SK-N-SH (cell line): ENCODE measurements around the gene SMNDC1. TPM values are rescaled to one million over a fixed set of nuclear protein-coding genes. Genes with fewer than 3 reads are reported as not detected.
"Not testable (repeated sequence)": the region's sequence is repeated elsewhere in the genome, so short reads cannot be mapped to it uniquely, and the experiment has no call there.

ENCODE experiments used
- CTCF ChIA-PET: fragments of 300-600, 350-600 bp; formaldehyde crosslinking; extraction: SDS; loops from one replicate; lab custom pipeline; 2021; lab: Yijun Ruan, JAX
- POLR2A ChIA-PET: fragments of 350-600 bp; sonication (Branson Sonifier 250); formaldehyde crosslinking; extraction: SDS; loops from one replicate; lab custom pipeline; 2020; ENCODE audit warnings: antibody characterized with exemption, inconsistent platforms; lab: Yijun Ruan, JAX
- DNase-seq: peaks from one replicate; pipeline ENCODE4 v3.0.0; 2012
- H2AFZ ChIP-seq: fragments of 200-600 bp; sonication (generic); 2 replicates; pipeline ENCODE4 v1.8.1; 2016; ENCODE audit warnings: antibody characterized with exemption, mild to moderate bottlenecking, low read depth
- H3F3A ChIP-seq: fragments of 200-600 bp; sonication (generic); replicated peaks from 2 replicates; pipeline ENCODE3; 2016; ENCODE audit warnings: antibody characterized with exemption, mild to moderate bottlenecking; ENCODE audit not compliant: insufficient read depth
- H3K27ac ChIP-seq, 2 experiments: fragments of 200-500 bp in 1 of 2; fragments of 200-600 bp in 1 of 2; sonication (Bioruptor generic) in 1 of 2; sonication (generic), shearing (Covaris generic) in 1 of 2; 2 replicates each; pipeline versions ENCODE4 v1.5.1 to v1.6.1; 2014 to 2016; ENCODE audit warnings: low read depth in 2 of 2, inconsistent platforms in 1 of 2, low read length in 1 of 2, mild to moderate bottlenecking in 1 of 2, mixed read lengths in 1 of 2
- H3K27me3 ChIP-seq: fragments of 200-600 bp; sonication (generic), shearing (Covaris generic); 2 replicates; pipeline ENCODE4 v1.6.1; 2016; ENCODE audit warnings: mixed run types; ENCODE audit not compliant: insufficient read depth
- H3K36me3 ChIP-seq, 2 experiments: fragments of 200-500 bp in 1 of 2; fragments of 200-600 bp in 1 of 2; sonication (Bioruptor generic) in 1 of 2; sonication (generic) in 1 of 2; replicated peaks in 1 of 2; 2 replicates each; pipeline versions ENCODE3 to v1.5.1; 2014 to 2016; ENCODE audit warnings: low read length in 1 of 2, mild to moderate bottlenecking in 1 of 2; ENCODE audit not compliant: insufficient read depth in 2 of 2, control insufficient read depth in 1 of 2
- H3K4me1 ChIP-seq, 2 experiments: fragments of 200-500 bp in 1 of 2; fragments of 200-600 bp in 1 of 2; sonication (Bioruptor generic) in 1 of 2; sonication (generic), shearing (Covaris generic) in 1 of 2; 2 replicates each; pipeline versions ENCODE4 v1.5.1 to v1.6.1; 2014 to 2016; ENCODE audit warnings: low read depth in 1 of 2, low read length in 1 of 2, mixed run types in 1 of 2; ENCODE audit not compliant: insufficient read depth in 2 of 2, control insufficient read depth in 1 of 2
- H3K4me2 ChIP-seq: fragments of 200-600 bp; sonication (generic), shearing (Covaris generic); 2 replicates; pipeline ENCODE4 v1.6.1; 2017; ENCODE audit warnings: mixed run types
- H3K4me3 ChIP-seq, 2 experiments: fragments of 200-500 bp in 1 of 2; fragments of 200-600 bp in 1 of 2; sonication (Bioruptor generic) in 1 of 2; sonication (generic), shearing (Covaris generic) in 1 of 2; 2 replicates each; pipeline versions ENCODE4 v1.5.1 to v1.8.1; 2014 to 2016; ENCODE audit warnings: low read depth in 2 of 2, inconsistent platforms in 1 of 2, low read length in 1 of 2, mild to moderate bottlenecking in 1 of 2, mixed read lengths in 1 of 2, moderate library complexity in 1 of 2
- H3K79me2 ChIP-seq: fragments of 200-600 bp; sonication (generic); 2 replicates; pipeline ENCODE4 v1.8.1; 2017; ENCODE audit warnings: mild to moderate bottlenecking; ENCODE audit not compliant: insufficient read depth
- H3K9ac ChIP-seq: fragments of 200-600 bp; sonication (generic); 2 replicates; pipeline ENCODE4 v1.6.1; 2017; ENCODE audit warnings: mixed run types
- H3K9me2 ChIP-seq: fragments of 200-600 bp; sonication (generic); 2 replicates; pipeline ENCODE4 v1.6.1; 2017; ENCODE audit warnings: mixed run types
- H3K9me3 ChIP-seq: fragments of 200-600 bp; sonication (generic); 2 replicates; pipeline ENCODE4 v1.6.1; 2017; ENCODE audit warnings: mixed run types, mild to moderate bottlenecking, moderate library complexity
- H4K20me1 ChIP-seq: fragments of 200-600 bp; sonication (generic); 2 replicates; pipeline ENCODE4 v1.6.1; 2017; ENCODE audit warnings: mild to moderate bottlenecking, mixed run types; ENCODE audit not compliant: insufficient read depth
- CHD2 ChIP-seq: fragments of 150-350 bp; IDR thresholded peaks from 2 replicates; pipeline ENCODE4 v1.6.1; 2018; ENCODE audit warnings: low read length; ENCODE audit not compliant: partially characterized antibody
- ELF1 ChIP-seq: IDR thresholded peaks from 2 replicates; pipeline ENCODE4 v1.4.0; 2012
- MEF2A ChIP-seq: IDR thresholded peaks from 2 replicates; pipeline ENCODE4 v1.4.0; 2012; ENCODE audit warnings: low read depth, borderline replicate concordance
- WGBS: methylation state at CpG from one replicate; pipeline ENCODE4 v1.1.6; 2017; ENCODE audit warnings: low lambda C conversion rate; 5-methylcytosine and 5-hydroxymethylcytosine counted together
- polyA plus RNA-seq, 3 experiments: library from polyadenylated mRNA; depleted of rRNA; stranded (reverse); fragments of >200 nt; gene quantifications; 2 replicates each; pipeline ENCODE4 v1.2.3, GENCODE V29; 2012
- TF ChIP-seq, protein P1 (sequence below): fragments of 200-600 bp; sonication (generic); IDR thresholded peaks from 2 replicates; pipeline ENCODE4 v1.6.1; 2017; ENCODE audit warnings: antibody characterized with exemption, mild to moderate bottlenecking, moderate library complexity
- TF ChIP-seq, protein P2 (sequence below): IDR thresholded peaks from 2 replicates; pipeline ENCODE4 v1.6.1; 2012; ENCODE audit warnings: mild to moderate bottlenecking, low read depth, low read length, moderate library complexity

The SMNDC1 gene
- polyA plus RNA-seq, 1 of the 3 experiments (the other 2 are of a cell fraction), result 13.3 TPM

DNA sequence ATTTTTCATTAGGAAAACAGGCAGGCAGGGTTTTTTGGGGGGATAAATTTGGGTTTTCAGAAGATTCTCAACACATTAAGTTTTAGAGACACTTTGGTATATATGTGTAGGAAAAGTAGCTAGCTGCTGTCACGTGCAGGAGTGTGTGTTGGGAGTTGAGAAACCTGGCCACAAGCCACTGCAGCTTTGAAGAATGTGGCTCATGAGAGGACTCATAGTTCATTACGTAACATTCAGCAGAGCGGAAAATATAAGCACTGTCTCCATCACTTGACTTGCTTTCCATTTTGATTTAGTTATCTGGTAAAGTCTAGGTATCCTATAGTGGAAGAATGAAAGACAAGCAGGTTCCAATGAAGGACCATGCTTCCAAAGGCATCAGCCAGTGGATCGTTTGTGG lies 31.2 kb downstream of the SMNDC1 start (continued):
- TF ChIP-seq, protein P1, sequence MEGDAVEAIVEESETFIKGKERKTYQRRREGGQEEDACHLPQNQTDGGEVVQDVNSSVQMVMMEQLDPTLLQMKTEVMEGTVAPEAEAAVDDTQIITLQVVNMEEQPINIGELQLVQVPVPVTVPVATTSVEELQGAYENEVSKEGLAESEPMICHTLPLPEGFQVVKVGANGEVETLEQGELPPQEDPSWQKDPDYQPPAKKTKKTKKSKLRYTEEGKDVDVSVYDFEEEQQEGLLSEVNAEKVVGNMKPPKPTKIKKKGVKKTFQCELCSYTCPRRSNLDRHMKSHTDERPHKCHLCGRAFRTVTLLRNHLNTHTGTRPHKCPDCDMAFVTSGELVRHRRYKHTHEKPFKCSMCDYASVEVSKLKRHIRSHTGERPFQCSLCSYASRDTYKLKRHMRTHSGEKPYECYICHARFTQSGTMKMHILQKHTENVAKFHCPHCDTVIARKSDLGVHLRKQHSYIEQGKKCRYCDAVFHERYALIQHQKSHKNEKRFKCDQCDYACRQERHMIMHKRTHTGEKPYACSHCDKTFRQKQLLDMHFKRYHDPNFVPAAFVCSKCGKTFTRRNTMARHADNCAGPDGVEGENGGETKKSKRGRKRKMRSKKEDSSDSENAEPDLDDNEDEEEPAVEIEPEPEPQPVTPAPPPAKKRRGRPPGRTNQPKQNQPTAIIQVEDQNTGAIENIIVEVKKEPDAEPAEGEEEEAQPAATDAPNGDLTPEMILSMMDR, result no peak
- TF ChIP-seq MEF2A (no peak), ELF1 (no peak)

DNA sequence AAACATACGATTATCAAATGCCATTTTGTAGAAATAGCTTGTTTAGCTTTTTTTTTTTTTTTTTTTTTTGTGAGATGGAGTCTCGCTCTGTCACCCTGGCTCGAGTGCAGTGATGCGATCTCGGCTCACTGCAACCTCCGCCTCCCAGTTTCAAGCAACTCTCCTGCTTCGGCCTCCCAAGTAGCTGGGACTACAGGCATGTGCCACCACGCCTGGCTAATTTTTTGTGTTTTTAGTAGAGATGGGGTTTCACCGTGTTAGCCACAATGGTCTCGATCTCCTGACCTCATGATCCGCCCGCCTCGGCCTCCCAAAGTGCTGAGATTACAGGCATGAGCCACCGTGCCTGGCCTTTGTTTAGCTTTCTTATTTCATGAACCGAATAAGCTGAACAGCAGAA lies 31.7 kb downstream of the SMNDC1 start:
- CTCF ChIA-PET, result interaction anchor here (0.9 to 3.3 kb wide), 4 partner anchors 12 to 137 kb away, joined by 3 to 19 read pairs (median 6); no protein-coding TSS in a partner anchor
- not testable (repeated sequence) for H4K20me1 ChIP-seq, H3K4me2 ChIP-seq, DNase-seq, H3K79me2 ChIP-seq, H3K4me1 ChIP-seq, H3K9me2 ChIP-seq, H3F3A ChIP-seq, H2AFZ ChIP-seq, H3K27ac ChIP-seq, H3K9me3 ChIP-seq, H3K27me3 ChIP-seq, H3K4me3 ChIP-seq, H3K9ac ChIP-seq, H3K36me3 ChIP-seq
- POLR2A ChIA-PET, result interaction anchor here (0.6 kb wide), 1 partner anchor 796 kb away, joined by 3 read pairs; no protein-coding TSS in a partner anchor
- WGBS, result 94% methylated on average over 15 of the region's 15 CpGs

DNA sequence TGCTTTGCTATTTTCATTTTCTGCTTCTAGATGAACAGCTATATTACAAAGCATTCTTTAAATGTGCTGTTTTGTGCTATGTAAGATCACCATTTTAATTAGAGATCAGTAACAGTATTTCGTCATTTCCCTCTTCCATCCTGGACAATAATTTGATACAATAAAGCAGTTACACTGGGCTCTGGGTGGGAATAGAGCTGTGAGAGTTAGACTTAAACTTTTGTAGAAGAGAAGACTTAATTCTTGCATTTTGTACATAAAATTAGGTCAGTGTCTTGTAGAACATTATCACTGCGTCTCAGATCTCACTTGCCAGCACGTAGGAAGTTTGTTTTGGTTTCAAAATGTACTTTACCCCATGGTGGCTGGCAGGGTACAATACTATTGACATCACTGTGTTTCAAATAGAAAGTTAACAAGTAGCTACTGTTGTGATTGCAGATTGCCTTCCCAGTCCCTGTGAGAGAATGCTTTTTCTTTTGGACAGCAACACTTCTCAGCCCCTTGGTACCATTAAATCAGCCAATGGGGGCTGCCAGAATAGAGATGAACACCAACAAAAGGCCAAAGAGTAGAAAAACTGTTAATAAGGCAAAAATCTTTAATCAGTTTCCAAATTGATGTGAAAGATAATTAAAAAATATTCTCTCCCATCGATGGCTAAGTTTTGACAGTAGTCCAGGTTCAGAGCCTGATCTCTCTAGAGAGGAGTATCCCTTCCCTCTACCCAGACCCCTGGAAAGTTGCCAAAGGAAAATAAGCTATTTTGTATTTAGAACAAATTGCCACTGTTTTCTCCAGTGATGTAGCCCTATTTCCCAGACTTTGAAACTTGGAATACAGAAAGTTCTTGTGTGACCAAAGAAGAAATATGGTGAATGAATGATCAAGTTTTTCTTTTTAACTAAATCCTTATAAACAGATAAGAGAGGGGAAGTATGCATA lies 35.1 kb downstream of the SMNDC1 start:
- ChIA-PET POLR2A (no interaction called here), CTCF (interaction anchor here (1.0 to 3.1 kb wide), 4 partner anchors 9 to 385 kb away, joined by 3 to 16 read pairs (median 4); no protein-coding TSS in a partner anchor)
- Histone ChIP-seq H3K36me3 (no peaks in the 10 kb centered on the region), H2AFZ (no peak overlapping the region), H3K9me3 (no peaks in the 10 kb centered on the region), H3K27ac (no peak overlapping the region), H3K9ac (no peak overlapping the region), H3K79me2 (no peaks in the 10 kb centered on the region)
- 76% methylated on average over 4 of the region's 4 CpGs for WGBS
- TF ChIP-seq CHD2, result no peak
- TF ChIP-seq, protein P2, sequence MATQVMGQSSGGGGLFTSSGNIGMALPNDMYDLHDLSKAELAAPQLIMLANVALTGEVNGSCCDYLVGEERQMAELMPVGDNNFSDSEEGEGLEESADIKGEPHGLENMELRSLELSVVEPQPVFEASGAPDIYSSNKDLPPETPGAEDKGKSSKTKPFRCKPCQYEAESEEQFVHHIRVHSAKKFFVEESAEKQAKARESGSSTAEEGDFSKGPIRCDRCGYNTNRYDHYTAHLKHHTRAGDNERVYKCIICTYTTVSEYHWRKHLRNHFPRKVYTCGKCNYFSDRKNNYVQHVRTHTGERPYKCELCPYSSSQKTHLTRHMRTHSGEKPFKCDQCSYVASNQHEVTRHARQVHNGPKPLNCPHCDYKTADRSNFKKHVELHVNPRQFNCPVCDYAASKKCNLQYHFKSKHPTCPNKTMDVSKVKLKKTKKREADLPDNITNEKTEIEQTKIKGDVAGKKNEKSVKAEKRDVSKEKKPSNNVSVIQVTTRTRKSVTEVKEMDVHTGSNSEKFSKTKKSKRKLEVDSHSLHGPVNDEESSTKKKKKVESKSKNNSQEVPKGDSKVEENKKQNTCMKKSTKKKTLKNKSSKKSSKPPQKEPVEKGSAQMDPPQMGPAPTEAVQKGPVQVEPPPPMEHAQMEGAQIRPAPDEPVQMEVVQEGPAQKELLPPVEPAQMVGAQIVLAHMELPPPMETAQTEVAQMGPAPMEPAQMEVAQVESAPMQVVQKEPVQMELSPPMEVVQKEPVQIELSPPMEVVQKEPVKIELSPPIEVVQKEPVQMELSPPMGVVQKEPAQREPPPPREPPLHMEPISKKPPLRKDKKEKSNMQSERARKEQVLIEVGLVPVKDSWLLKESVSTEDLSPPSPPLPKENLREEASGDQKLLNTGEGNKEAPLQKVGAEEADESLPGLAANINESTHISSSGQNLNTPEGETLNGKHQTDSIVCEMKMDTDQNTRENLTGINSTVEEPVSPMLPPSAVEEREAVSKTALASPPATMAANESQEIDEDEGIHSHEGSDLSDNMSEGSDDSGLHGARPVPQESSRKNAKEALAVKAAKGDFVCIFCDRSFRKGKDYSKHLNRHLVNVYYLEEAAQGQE, result 0 out of 2 replicates have a peak, but pooled peaks have one; percentile 20
- TF ChIP-seq, all 33 proteins: peak for 1
- DNase-seq, result no peak
- H3K4me2 ChIP-seq, result no peak overlapping the region
- H3K4me3 ChIP-seq, result no peak overlapping the region
- no peaks in the 10 kb centered on the region for H4K20me1 ChIP-seq
- no peaks in the 10 kb centered on the region for H3K9me2 ChIP-seq
- H3F3A ChIP-seq, result no peaks in the 10 kb centered on the region
- no peaks in the 10 kb centered on the region for H3K27me3 ChIP-seq
- H3K4me1 ChIP-seq, result peaks cover 3 to 5% of the 10 kb centered on the region in 2 experiments; a peak in 3 of 4 replicates
